ENCODE results near the gene SLC25A14.

GRCh38 chrX:130395341-130395740, 55.6 kb downstream of the SLC25A14 start:
- TF ChIP-seq TCF7L2 (IDR thresholded peaks at IDR 0.05; ENCODE audit: borderline replicate concordance, extremely low read depth, insufficient read depth, insufficient read length), result no peak
- no peak for TF ChIP-seq POLR2A (IDR thresholded peaks at IDR 0.05; ENCODE audit: borderline replicate concordance, extremely low read depth, insufficient read depth, insufficient read length)
- TF ChIP-seq, protein P1, sequence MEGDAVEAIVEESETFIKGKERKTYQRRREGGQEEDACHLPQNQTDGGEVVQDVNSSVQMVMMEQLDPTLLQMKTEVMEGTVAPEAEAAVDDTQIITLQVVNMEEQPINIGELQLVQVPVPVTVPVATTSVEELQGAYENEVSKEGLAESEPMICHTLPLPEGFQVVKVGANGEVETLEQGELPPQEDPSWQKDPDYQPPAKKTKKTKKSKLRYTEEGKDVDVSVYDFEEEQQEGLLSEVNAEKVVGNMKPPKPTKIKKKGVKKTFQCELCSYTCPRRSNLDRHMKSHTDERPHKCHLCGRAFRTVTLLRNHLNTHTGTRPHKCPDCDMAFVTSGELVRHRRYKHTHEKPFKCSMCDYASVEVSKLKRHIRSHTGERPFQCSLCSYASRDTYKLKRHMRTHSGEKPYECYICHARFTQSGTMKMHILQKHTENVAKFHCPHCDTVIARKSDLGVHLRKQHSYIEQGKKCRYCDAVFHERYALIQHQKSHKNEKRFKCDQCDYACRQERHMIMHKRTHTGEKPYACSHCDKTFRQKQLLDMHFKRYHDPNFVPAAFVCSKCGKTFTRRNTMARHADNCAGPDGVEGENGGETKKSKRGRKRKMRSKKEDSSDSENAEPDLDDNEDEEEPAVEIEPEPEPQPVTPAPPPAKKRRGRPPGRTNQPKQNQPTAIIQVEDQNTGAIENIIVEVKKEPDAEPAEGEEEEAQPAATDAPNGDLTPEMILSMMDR (IDR thresholded peaks at IDR 0.05 in 2 of 3, conservative IDR thresholded peaks at IDR 0.05 in 1 of 3; ENCODE audit: borderline replicate concordance in 1 of 3, insufficient read depth in 1 of 3, low read depth in 2 of 3, low read length in 2 of 3), result no peak
- TF ChIP-seq, protein P2, sequence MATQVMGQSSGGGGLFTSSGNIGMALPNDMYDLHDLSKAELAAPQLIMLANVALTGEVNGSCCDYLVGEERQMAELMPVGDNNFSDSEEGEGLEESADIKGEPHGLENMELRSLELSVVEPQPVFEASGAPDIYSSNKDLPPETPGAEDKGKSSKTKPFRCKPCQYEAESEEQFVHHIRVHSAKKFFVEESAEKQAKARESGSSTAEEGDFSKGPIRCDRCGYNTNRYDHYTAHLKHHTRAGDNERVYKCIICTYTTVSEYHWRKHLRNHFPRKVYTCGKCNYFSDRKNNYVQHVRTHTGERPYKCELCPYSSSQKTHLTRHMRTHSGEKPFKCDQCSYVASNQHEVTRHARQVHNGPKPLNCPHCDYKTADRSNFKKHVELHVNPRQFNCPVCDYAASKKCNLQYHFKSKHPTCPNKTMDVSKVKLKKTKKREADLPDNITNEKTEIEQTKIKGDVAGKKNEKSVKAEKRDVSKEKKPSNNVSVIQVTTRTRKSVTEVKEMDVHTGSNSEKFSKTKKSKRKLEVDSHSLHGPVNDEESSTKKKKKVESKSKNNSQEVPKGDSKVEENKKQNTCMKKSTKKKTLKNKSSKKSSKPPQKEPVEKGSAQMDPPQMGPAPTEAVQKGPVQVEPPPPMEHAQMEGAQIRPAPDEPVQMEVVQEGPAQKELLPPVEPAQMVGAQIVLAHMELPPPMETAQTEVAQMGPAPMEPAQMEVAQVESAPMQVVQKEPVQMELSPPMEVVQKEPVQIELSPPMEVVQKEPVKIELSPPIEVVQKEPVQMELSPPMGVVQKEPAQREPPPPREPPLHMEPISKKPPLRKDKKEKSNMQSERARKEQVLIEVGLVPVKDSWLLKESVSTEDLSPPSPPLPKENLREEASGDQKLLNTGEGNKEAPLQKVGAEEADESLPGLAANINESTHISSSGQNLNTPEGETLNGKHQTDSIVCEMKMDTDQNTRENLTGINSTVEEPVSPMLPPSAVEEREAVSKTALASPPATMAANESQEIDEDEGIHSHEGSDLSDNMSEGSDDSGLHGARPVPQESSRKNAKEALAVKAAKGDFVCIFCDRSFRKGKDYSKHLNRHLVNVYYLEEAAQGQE (IDR thresholded peaks at IDR 0.05; ENCODE audit: low read depth), result no peak
- no peak for TF ChIP-seq RAD21 (IDR thresholded peaks at IDR 0.05; ENCODE audit: low read depth)
- TF ChIP-seq EZH2 (IDR thresholded peaks at IDR 0.05), result no peak
- no peak for TF ChIP-seq SP1 (IDR thresholded peaks at IDR 0.05; ENCODE audit: low read depth)
- TF ChIP-seq CEBPB (IDR thresholded peaks at IDR 0.05; ENCODE audit: low read depth), result no peak
